Measurements from ENCODE around the gene CCDC15.

Gene CCDC15

DNA sequence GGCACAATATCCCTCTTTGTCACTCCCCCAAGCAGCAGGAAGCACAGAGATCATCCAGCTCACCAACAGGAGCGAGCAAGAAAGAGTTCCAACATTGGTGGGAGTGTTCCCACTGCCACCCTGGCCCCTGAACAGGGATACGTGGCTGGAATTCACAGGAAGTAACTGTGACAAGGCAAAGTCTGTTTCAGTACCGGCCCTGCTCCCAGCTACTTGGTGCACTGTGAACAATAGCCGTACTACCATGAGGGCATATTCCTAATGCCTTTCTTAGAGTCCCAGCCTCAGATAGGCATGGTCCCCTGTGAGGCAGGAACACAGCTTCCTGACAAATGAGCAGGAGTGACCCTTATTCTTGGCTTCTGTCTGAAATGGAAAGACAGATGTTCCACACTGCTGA lies 107.3 kb downstream of the CCDC15 start:
- Histone ChIP-seq H2BK120ac (ENCODE audit: insufficient read depth, low read length, poor library complexity) (no peak overlapping the region), H2AFZ (ENCODE audit: insufficient read depth, low read length, poor library complexity) (no peak overlapping the region), H3K4me3 (ENCODE audit: low read depth, low read length) (peak overlapping the region; percentile 37), H3K9ac (ENCODE audit: low read length) (no peak overlapping the region), H2BK12ac (ENCODE audit: low read length) (no peak overlapping the region), H3K4ac (ENCODE audit: low read depth, low read length) (no peak overlapping the region), H3K36me3 (ENCODE audit: control insufficient read depth in 1 of 2, insufficient read depth in 2 of 2, low read length in 2 of 2) (no peaks in the 10 kb centered on the region), H3K27ac (ENCODE audit: low read depth, low read length) (no peak overlapping the region), H3K18ac (ENCODE audit: low read length) (no peak overlapping the region), H3K79me2 (ENCODE audit: control insufficient read depth, insufficient read depth, low read length, poor library complexity) (no peaks in the 10 kb centered on the region), H2BK5ac (ENCODE audit: low read depth, low read length, poor library complexity) (no peak overlapping the region), H3K4me2 (ENCODE audit: low read length) (no peak overlapping the region), H3K14ac (ENCODE audit: low read length) (no peak overlapping the region), H3K79me1 (ENCODE audit: low read length) (peaks cover 1% of the 10 kb centered on the region), H4K12ac (ENCODE audit: low read depth, low read length) (no peak overlapping the region), H4K91ac (ENCODE audit: low read depth, low read length) (no peak overlapping the region), H2AK5ac (ENCODE audit: low read length) (no peak overlapping the region), H3K23ac (ENCODE audit: low read length) (no peak overlapping the region), H3K27me3 (ENCODE audit: insufficient read depth, low read length) (peaks cover 32% of the 10 kb centered on the region), H3K9me3 (ENCODE audit: insufficient read depth, low read depth, low read length) (no peaks in the 10 kb centered on the region), H3K4me1 (ENCODE audit: control insufficient read depth in 1 of 2, insufficient read depth in 2 of 2, low read length in 2 of 2) (peaks cover 8 to 10% of the 10 kb centered on the region in 2 experiments), H4K8ac (ENCODE audit: low read depth, low read length) (no peak overlapping the region)
- DNase-seq, result no peak
- no CpG with 5 or more reads among the region's 4 CpGs for WGBS (ENCODE audit: extremely low coverage, insufficient coverage, insufficient read length)

DNA sequence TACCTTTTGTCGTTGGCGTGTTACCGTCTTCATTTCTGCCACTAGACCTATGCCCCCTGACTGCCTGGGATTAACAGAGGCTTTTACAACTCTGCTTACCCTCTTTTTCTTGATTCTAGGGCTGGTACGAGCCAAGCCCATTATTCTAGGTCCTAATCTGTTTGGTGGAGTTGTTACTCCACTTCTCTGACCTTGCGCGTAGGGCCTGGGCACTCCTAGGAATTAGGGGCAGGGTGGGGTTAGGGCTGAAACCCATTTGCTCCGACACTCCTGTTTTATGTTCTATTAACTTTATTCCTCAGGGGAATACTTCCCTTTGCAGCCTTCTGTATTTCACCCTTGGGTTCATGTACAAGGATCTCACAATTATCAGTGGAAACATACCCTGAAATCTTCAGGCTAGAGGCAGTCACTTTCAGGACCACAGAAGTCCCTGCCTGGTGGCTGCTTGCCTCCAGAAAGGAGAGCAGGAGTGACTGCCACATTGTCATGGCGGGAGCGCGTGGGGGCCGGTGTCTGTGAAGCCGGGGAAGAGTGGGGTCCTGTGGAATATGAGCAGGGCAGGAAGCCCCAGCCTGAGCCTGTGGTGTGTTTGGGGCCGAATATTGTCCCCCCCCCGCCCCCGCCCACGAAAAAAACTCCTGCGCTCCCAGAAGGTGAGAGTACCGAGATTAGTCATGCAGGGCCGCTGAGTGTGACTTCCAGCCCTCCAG lies 108.4 kb downstream of the CCDC15 start:
- Histone ChIP-seq H3K4ac (ENCODE audit: low read depth, low read length) (no peak overlapping the region), H3K4me1 (ENCODE audit: control insufficient read depth in 1 of 2, insufficient read depth in 2 of 2, low read length in 2 of 2) (peaks cover 8 to 10% of the 10 kb centered on the region in 2 experiments), H3K4me2 (ENCODE audit: low read length) (peak overlapping the region; percentile 70), H2AFZ (ENCODE audit: insufficient read depth, low read length, poor library complexity) (peak overlapping the region; percentile 66), H3K14ac (ENCODE audit: low read length) (no peak overlapping the region), H2BK120ac (ENCODE audit: insufficient read depth, low read length, poor library complexity) (no peak overlapping the region), H3K36me3 (ENCODE audit: control insufficient read depth in 1 of 2, insufficient read depth in 2 of 2, low read length in 2 of 2) (no peaks in the 10 kb centered on the region), H3K9me3 (ENCODE audit: insufficient read depth, low read depth, low read length) (no peaks in the 10 kb centered on the region), H2BK12ac (ENCODE audit: low read length) (no peak overlapping the region), H3K79me2 (ENCODE audit: control insufficient read depth, insufficient read depth, low read length, poor library complexity) (no peaks in the 10 kb centered on the region), H2BK5ac (ENCODE audit: low read depth, low read length, poor library complexity) (no peak overlapping the region), H3K27ac (ENCODE audit: low read depth, low read length) (no peak overlapping the region), H4K91ac (ENCODE audit: low read depth, low read length) (no peak overlapping the region), H3K23ac (ENCODE audit: low read length) (no peak overlapping the region), H3K27me3 (ENCODE audit: insufficient read depth, low read length) (peaks cover 32% of the 10 kb centered on the region), H3K79me1 (ENCODE audit: low read length) (peaks cover 1% of the 10 kb centered on the region), H3K4me3 (ENCODE audit: low read depth, low read length) (peak overlapping the region; percentile 65), H3K9ac (ENCODE audit: low read length) (no peak overlapping the region), H4K12ac (ENCODE audit: low read depth, low read length) (no peak overlapping the region), H3K18ac (ENCODE audit: low read length) (no peak overlapping the region), H2AK5ac (ENCODE audit: low read length) (no peak overlapping the region), H4K8ac (ENCODE audit: low read depth, low read length) (no peak overlapping the region)
- no CpG with 5 or more reads among the region's 19 CpGs for WGBS (ENCODE audit: extremely low coverage, insufficient coverage, insufficient read length)
- DNase-seq, result no peak

DNA sequence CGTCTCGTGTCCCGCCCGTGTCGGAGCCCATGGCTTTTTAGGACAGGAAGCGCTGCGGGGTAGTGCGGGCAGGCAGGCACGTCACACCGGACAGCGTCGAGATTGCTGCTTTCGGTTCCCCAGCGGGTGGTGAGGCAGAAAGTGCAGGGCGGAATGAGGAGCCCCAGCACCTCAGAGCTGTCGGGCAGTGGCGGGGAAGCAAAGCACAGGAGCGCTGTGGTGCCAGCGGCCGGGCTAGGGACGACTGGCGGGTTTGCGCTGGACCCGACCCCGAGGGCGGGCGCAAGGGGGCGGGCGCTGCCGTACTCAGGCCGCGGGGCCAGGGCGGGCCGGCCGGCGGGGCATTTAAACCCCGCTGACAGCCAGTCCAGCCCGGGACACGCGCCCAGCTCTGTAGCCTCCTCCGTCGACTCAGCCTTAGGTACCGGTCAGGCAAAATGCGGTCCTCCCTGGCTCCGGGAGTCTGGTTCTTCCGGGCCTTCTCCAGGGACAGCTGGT lies 109.0 kb downstream of the CCDC15 start, which contains the start of gene SLC37A2:
Gene SLC37A2 (plus strand): TSS at position 375 of the 498 bp plus-strand sequence. CDS start 63 bp downstream, at position 438.
- Histone ChIP-seq H2BK5ac (ENCODE audit: low read depth, low read length, poor library complexity) (no peak within 1 kb of the TSS), H2BK120ac (ENCODE audit: insufficient read depth, low read length, poor library complexity) (no peak within 1 kb of the TSS), H3K23ac (ENCODE audit: low read length) (no peak within 1 kb of the TSS), H3K79me1 (ENCODE audit: low read length) (peaks cover 1% of the 10 kb centered on the region), H3K14ac (ENCODE audit: low read length) (peak within 1 kb of the TSS; percentile 48), H3K27ac (ENCODE audit: low read depth, low read length) (no peak within 1 kb of the TSS), H3K79me2 (ENCODE audit: control insufficient read depth, insufficient read depth, low read length, poor library complexity) (no peaks in the 10 kb centered on the region), H4K12ac (ENCODE audit: low read depth, low read length) (peak within 1 kb of the TSS; percentile 59), H2AK5ac (ENCODE audit: low read length) (no peak within 1 kb of the TSS), H3K36me3 (ENCODE audit: control insufficient read depth in 1 of 2, insufficient read depth in 2 of 2, low read length in 2 of 2) (no peaks in the 10 kb centered on the region), H2BK12ac (ENCODE audit: low read length) (no peak within 1 kb of the TSS), H3K18ac (ENCODE audit: low read length) (no peak within 1 kb of the TSS), H4K8ac (ENCODE audit: low read depth, low read length) (no peak within 1 kb of the TSS), H3K4me1 (ENCODE audit: control insufficient read depth in 1 of 2, insufficient read depth in 2 of 2, low read length in 2 of 2) (peaks cover 8 to 10% of the 10 kb centered on the region in 2 experiments), H3K9ac (ENCODE audit: low read length) (no peak within 1 kb of the TSS), H3K27me3 (ENCODE audit: insufficient read depth, low read length) (peaks cover 32% of the 10 kb centered on the region), H4K91ac (ENCODE audit: low read depth, low read length) (no peak within 1 kb of the TSS), H3K4ac (ENCODE audit: low read depth, low read length) (no peak within 1 kb of the TSS), H3K9me3 (ENCODE audit: insufficient read depth, low read depth, low read length) (no peaks in the 10 kb centered on the region), H2AFZ (ENCODE audit: insufficient read depth, low read length, poor library complexity) (peak within 1 kb of the TSS; percentile 66), H3K4me2 (ENCODE audit: low read length) (peak within 1 kb of the TSS; percentile 70), H3K4me3 (ENCODE audit: low read depth, low read length) (peak within 1 kb of the TSS; percentile 65)
- peak; percentile 82 to 84 for DNase-seq
- no CpG with 5 or more reads among the region's 46 CpGs for WGBS (ENCODE audit: extremely low coverage, insufficient coverage, insufficient read length)

DNA sequence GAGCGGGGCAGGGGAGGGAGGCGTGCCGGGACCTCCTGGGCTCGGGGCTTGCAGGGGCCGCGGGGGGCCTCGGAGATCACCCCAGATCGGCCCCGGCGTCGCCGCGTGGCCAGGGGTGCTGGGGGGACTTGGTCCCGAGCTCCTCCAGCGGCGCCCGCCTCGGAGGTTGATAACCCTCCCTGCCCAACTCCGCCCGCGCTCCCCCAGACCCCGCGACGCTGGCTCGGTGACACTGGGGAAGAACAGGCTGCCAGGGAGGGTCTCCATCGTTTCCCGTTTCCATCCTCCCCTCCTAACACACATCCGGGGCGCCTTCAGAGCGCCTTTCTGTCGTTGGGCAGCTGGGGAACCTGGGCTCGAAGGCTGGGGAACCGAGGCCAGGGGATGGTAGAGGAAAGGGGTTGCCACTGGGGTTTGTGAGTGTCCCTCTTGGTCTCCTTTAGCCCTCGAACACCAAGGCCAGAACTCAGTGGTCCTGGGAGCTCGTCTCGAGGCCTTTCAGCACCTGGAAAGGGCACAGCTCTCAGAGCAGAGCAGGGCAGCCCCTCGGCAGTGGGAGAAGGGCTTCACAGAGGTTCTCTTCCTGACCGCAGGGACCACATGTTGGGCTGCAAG lies 109.5 kb downstream of the CCDC15 start:
- Histone ChIP-seq H3K27me3 (ENCODE audit: insufficient read depth, low read length) (peaks cover 32% of the 10 kb centered on the region), H3K27ac (ENCODE audit: low read depth, low read length) (no peak overlapping the region), H3K9ac (ENCODE audit: low read length) (no peak overlapping the region), H3K4ac (ENCODE audit: low read depth, low read length) (no peak overlapping the region), H2BK120ac (ENCODE audit: insufficient read depth, low read length, poor library complexity) (no peak overlapping the region), H3K4me3 (ENCODE audit: low read depth, low read length) (peak overlapping the region; percentile 65), H3K4me1 (ENCODE audit: control insufficient read depth in 1 of 2, insufficient read depth in 2 of 2, low read length in 2 of 2) (peaks cover 8 to 10% of the 10 kb centered on the region in 2 experiments), H3K4me2 (ENCODE audit: low read length) (peak overlapping the region; percentile 70), H3K79me1 (ENCODE audit: low read length) (peaks cover 1% of the 10 kb centered on the region), H4K12ac (ENCODE audit: low read depth, low read length) (no peak overlapping the region), H3K18ac (ENCODE audit: low read length) (no peak overlapping the region), H4K91ac (ENCODE audit: low read depth, low read length) (no peak overlapping the region), H2AK5ac (ENCODE audit: low read length) (no peak overlapping the region), H3K79me2 (ENCODE audit: control insufficient read depth, insufficient read depth, low read length, poor library complexity) (no peaks in the 10 kb centered on the region), H2BK12ac (ENCODE audit: low read length) (no peak overlapping the region), H2BK5ac (ENCODE audit: low read depth, low read length, poor library complexity) (no peak overlapping the region), H3K36me3 (ENCODE audit: control insufficient read depth in 1 of 2, insufficient read depth in 2 of 2, low read length in 2 of 2) (no peaks in the 10 kb centered on the region), H4K8ac (ENCODE audit: low read depth, low read length) (no peak overlapping the region), H2AFZ (ENCODE audit: insufficient read depth, low read length, poor library complexity) (peak overlapping the region; percentile 66), H3K14ac (ENCODE audit: low read length) (no peak overlapping the region), H3K23ac (ENCODE audit: low read length) (no peak overlapping the region), H3K9me3 (ENCODE audit: insufficient read depth, low read depth, low read length) (no peaks in the 10 kb centered on the region)
- WGBS (ENCODE audit: extremely low coverage, insufficient coverage, insufficient read length), result no CpG with 5 or more reads among the region's 38 CpGs
- DNase-seq, result no peak
